ENCODE data around the gene COX11.

GRCh38 chr17:54945231-54945630 lies 23.2 kb downstream of the COX11 start:
- no peak for TF ChIP-seq CTCF (IDR thresholded peaks at IDR 0.05; ENCODE audit: low read length)
- no peak for TF ChIP-seq EZH2 (optimal IDR thresholded peaks at IDR 0.05; ENCODE audit: low read depth, low read length)
- no peak for TF ChIP-seq EZH2phosphoT487 (IDR thresholded peaks at IDR 0.05; ENCODE audit: low read length)

Measured in MM.1S (cell line).